ENCODE measurements around the gene PMF1. TPM values are rescaled to one million over a fixed set of nuclear protein-coding genes. Genes with fewer than 3 reads are reported as not detected.

The PMF1 gene
- total and polyA plus RNA-seq, 4 donors, result 32.6 to 70.6 (median 59.8) TPM

Small RNAs within 50 kb of the gene (small RNA-seq; reads per million reads assigned to genes)
- not detected for gene RF00568 (ENCODE audit: low replicate concordance)

Other genes with a start within 250 kb of the PMF1 start
- 10 to 100 TPM; 62.1 to 64.6 TPM for gene ARHGEF2, start 234.5 kb upstream of the PMF1 start, total RNA-seq
- gene ARHGEF2, start 234.5 kb upstream of the PMF1 start, polyA plus RNA-seq (ENCODE audit: insufficient read length in 2 of 2), result 10 to 100 TPM; 85.1 to 95.5 TPM
- 100 to 1,000 TPM; 187 to 313 TPM for gene SSR2, start 192.1 kb upstream of the PMF1 start, total RNA-seq
- gene SSR2, start 192.1 kb upstream of the PMF1 start, polyA plus RNA-seq (ENCODE audit: insufficient read length in 2 of 2), result 100 to 1,000 TPM; 186 to 225 TPM
- gene UBQLN4, start 159.2 kb upstream of the PMF1 start, total RNA-seq, result 10 to 100 TPM; 20.5 to 27.1 TPM
- gene UBQLN4, start 159.2 kb upstream of the PMF1 start, polyA plus RNA-seq (ENCODE audit: insufficient read length in 2 of 2), result 10 to 100 TPM; 75.4 to 76.2 TPM
- gene LAMTOR2, start 158.2 kb upstream of the PMF1 start, total RNA-seq, result 10 to 100 TPM; 34.9 to 76.8 TPM
- gene LAMTOR2, start 158.2 kb upstream of the PMF1 start, polyA plus RNA-seq (ENCODE audit: insufficient read length in 2 of 2), result 10 to 100 TPM; 72.0 to 75.3 TPM
- under 1 TPM in 1 of 2 donors, not detected in 1; 0.39 TPM for gene RAB25, start 151.8 kb upstream of the PMF1 start, total RNA-seq
- gene RAB25, start 151.8 kb upstream of the PMF1 start, polyA plus RNA-seq (ENCODE audit: insufficient read length in 2 of 2), result 1 to 10 TPM; 1.1 to 1.2 TPM
- gene MEX3A, start 130.5 kb upstream of the PMF1 start, total RNA-seq, result 10 to 100 TPM in 1 of 2 donors, 1 to 10 TPM in 1; 5.8 to 12.3 TPM
- 10 to 100 TPM; 35.1 to 39.3 TPM for gene MEX3A, start 130.5 kb upstream of the PMF1 start, polyA plus RNA-seq (ENCODE audit: insufficient read length in 2 of 2)
- 100 to 1,000 TPM in 1 of 2 donors, 10 to 100 TPM in 1; 78.4 to 138 TPM for gene LMNA, start 98.3 kb upstream of the PMF1 start, total RNA-seq
- gene LMNA, start 98.3 kb upstream of the PMF1 start, polyA plus RNA-seq (ENCODE audit: insufficient read length in 2 of 2), result 10 to 100 TPM; 52.1 to 93.3 TPM
- 10 to 100 TPM in 1 of 2 donors, 1 to 10 TPM in 1; 8.2 to 15.9 TPM for gene SEMA4A, start 59.4 kb upstream of the PMF1 start, total RNA-seq
- gene SEMA4A, start 59.4 kb upstream of the PMF1 start, polyA plus RNA-seq (ENCODE audit: insufficient read length in 2 of 2), result 10 to 100 TPM; 32.2 to 42.0 TPM
- 10 to 100 TPM; 15.1 to 19.7 TPM for gene SLC25A44, start 18.9 kb upstream of the PMF1 start, total RNA-seq
- 10 to 100 TPM; 40.6 to 43.0 TPM for gene SLC25A44, start 18.9 kb upstream of the PMF1 start, polyA plus RNA-seq (ENCODE audit: insufficient read length in 2 of 2)
- 1 to 10 TPM; 1.5 to 1.9 TPM for gene BGLAP, start 29.2 kb downstream of the PMF1 start, total RNA-seq
- gene BGLAP, start 29.2 kb downstream of the PMF1 start, polyA plus RNA-seq (ENCODE audit: insufficient read length in 2 of 2), result 1 to 10 TPM; 2.3 to 5.6 TPM
- gene PAQR6, start 35.0 kb downstream of the PMF1 start, total RNA-seq, result 10 to 100 TPM; 42.6 to 43.1 TPM
- gene PAQR6, start 35.0 kb downstream of the PMF1 start, polyA plus RNA-seq (ENCODE audit: insufficient read length in 2 of 2), result 100 to 1,000 TPM; 191 to 206 TPM
- gene SMG5, start 69.8 kb downstream of the PMF1 start, total RNA-seq, result 10 to 100 TPM; 37.2 to 50.9 TPM
- 10 to 100 TPM; 71.5 to 79.8 TPM for gene SMG5, start 69.8 kb downstream of the PMF1 start, polyA plus RNA-seq (ENCODE audit: insufficient read length in 2 of 2)
- 1 to 10 TPM; 1.6 to 2.6 TPM for gene TMEM79, start 71.3 kb downstream of the PMF1 start, total RNA-seq
- gene TMEM79, start 71.3 kb downstream of the PMF1 start, polyA plus RNA-seq (ENCODE audit: insufficient read length in 2 of 2), result 1 to 10 TPM; 4.9 to 6.8 TPM
- gene GLMP, start 82.7 kb downstream of the PMF1 start, total RNA-seq, result 10 to 100 TPM; 16.9 to 54.1 TPM
- gene GLMP, start 82.7 kb downstream of the PMF1 start, polyA plus RNA-seq (ENCODE audit: insufficient read length in 2 of 2), result 10 to 100 TPM; 22.9 to 28.9 TPM
- gene VHLL, start 86.3 kb downstream of the PMF1 start, total RNA-seq, result under 1 TPM in 1 of 2 donors, not detected in 1; 0.50 TPM
- under 1 TPM; 0.32 to 0.38 TPM for gene VHLL, start 86.3 kb downstream of the PMF1 start, polyA plus RNA-seq (ENCODE audit: insufficient read length in 2 of 2)
- 100 to 1,000 TPM; 248 to 258 TPM for gene CCT3, start 125.3 kb downstream of the PMF1 start, total RNA-seq
- 100 to 1,000 TPM; 231 to 250 TPM for gene CCT3, start 125.3 kb downstream of the PMF1 start, polyA plus RNA-seq (ENCODE audit: insufficient read length in 2 of 2)
- not detected for gene TSACC, start 125.5 kb downstream of the PMF1 start, total RNA-seq
- 1 to 10 TPM in 1 of 2 donors, under 1 TPM in 1; 0.79 to 1.7 TPM for gene TSACC, start 125.5 kb downstream of the PMF1 start, polyA plus RNA-seq (ENCODE audit: insufficient read length in 2 of 2)
- gene RHBG, start 156.2 kb downstream of the PMF1 start, total RNA-seq, result not detected
- gene RHBG, start 156.2 kb downstream of the PMF1 start, polyA plus RNA-seq (ENCODE audit: insufficient read length in 2 of 2), result under 1 TPM; 0.26 to 0.81 TPM